ENCODE measurements around the gene ROBO2.

ROBO2 gene

GRCh38 chr3:77414881-77415280, 375.0 kb downstream of the ROBO2 start:
- DNase-seq (ENCODE audit: low read depth in 2 of 2), result no peak

- DNase-seq (ENCODE audit: low read depth in 2 of 2), result no peak
Measured at GRCh38 chr3:77420336-77420735, 380.4 kb downstream of the ROBO2 start.

- DNase-seq (ENCODE audit: low read depth in 2 of 2), result no peak
Measured at GRCh38 chr3:77421916-77422315, 382.0 kb downstream of the ROBO2 start.

- DNase-seq (ENCODE audit: low read depth in 2 of 2), result no peak
Measured at GRCh38 chr3:77426531-77426930, 386.6 kb downstream of the ROBO2 start.

GRCh38 chr3:77427528-77427927, 387.6 kb downstream of the ROBO2 start:
- DNase-seq (ENCODE audit: low read depth in 2 of 2), result no peak

- no peak for DNase-seq (ENCODE audit: low read depth in 2 of 2)
Measured at GRCh38 chr3:77436908-77437307, 397.0 kb downstream of the ROBO2 start.

- DNase-seq (ENCODE audit: low read depth in 2 of 2), result no peak
Measured at GRCh38 chr3:77446084-77446483, 406.2 kb downstream of the ROBO2 start.

- DNase-seq (ENCODE audit: low read depth in 2 of 2), result no peak
Measured at GRCh38 chr3:77446761-77447160, 406.9 kb downstream of the ROBO2 start.

GRCh38 chr3:77449459-77450350, 409.8 kb downstream of the ROBO2 start:
- no peak for DNase-seq (ENCODE audit: low read depth in 2 of 2)

GRCh38 chr3:77456431-77456830, 416.5 kb downstream of the ROBO2 start:
- no peak for DNase-seq (ENCODE audit: low read depth in 2 of 2)

- no peak for DNase-seq (ENCODE audit: low read depth in 2 of 2)
Measured at GRCh38 chr3:77456906-77457305, 417.0 kb downstream of the ROBO2 start.

- DNase-seq (ENCODE audit: low read depth in 2 of 2), result no peak
Measured at GRCh38 chr3:77459926-77460325, 420.0 kb downstream of the ROBO2 start.

GRCh38 chr3:77460326-77460725, 420.4 kb downstream of the ROBO2 start:
- no peak for DNase-seq (ENCODE audit: low read depth in 2 of 2)

- DNase-seq (ENCODE audit: low read depth in 2 of 2), result no peak
Measured at GRCh38 chr3:77462951-77463350, 423.1 kb downstream of the ROBO2 start.

- no peak for DNase-seq (ENCODE audit: low read depth in 2 of 2)
Measured at GRCh38 chr3:77464111-77464688, 424.3 kb downstream of the ROBO2 start.

GRCh38 chr3:77466562-77467115, 426.7 kb downstream of the ROBO2 start:
- no peak for DNase-seq (ENCODE audit: low read depth in 2 of 2)

GRCh38 chr3:77467702-77468625, 428.1 kb downstream of the ROBO2 start:
- DNase-seq (ENCODE audit: low read depth in 2 of 2), result no peak

GRCh38 chr3:77468626-77469020, 428.7 kb downstream of the ROBO2 start:
- DNase-seq (ENCODE audit: low read depth in 2 of 2), result no peak

- DNase-seq (ENCODE audit: low read depth in 2 of 2), result no peak
Measured at GRCh38 chr3:77475507-77475906, 435.6 kb downstream of the ROBO2 start.

- no peak for DNase-seq (ENCODE audit: low read depth in 2 of 2)
Measured at GRCh38 chr3:77479021-77479420, 439.1 kb downstream of the ROBO2 start.

- no peak for DNase-seq (ENCODE audit: low read depth in 2 of 2)
Measured at GRCh38 chr3:77489216-77489615, 449.3 kb downstream of the ROBO2 start.

GRCh38 chr3:77491961-77492360, 452.1 kb downstream of the ROBO2 start:
- no peak for DNase-seq (ENCODE audit: low read depth in 2 of 2)
